ENCODE measurements around the gene SCIN.
"Not testable (repeated sequence)": the region's sequence is repeated elsewhere in the genome, so short reads cannot be mapped to it uniquely, and the experiment has no call there.

DNA sequence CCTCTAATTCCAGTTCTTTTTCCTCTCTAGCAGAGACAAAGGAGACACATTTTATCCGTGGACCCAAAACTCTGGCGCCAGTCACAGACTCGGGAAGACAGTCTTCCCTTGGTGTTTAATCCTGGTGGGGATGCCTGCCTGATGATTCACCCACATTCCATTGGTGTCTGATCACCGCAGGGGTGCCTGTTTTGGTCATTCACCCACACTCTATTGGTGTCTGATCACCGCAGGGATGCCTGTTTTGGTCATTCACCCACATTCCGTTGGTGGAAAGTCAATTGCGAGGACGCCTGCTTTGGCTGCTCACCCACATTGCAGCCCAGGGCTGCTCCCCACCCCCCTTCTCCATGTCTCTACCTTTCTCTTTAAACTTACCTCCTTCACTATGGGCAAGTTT is 89.9 kb downstream of the SCIN start:
- not testable (repeated sequence) for TF ChIP-seq EP300 (IDR thresholded peaks at IDR 0.05); POLR2AphosphoS5 (IDR thresholded peaks at IDR 0.05); POLR2A (IDR thresholded peaks at IDR 0.05; ENCODE audit: low read depth)
- TF ChIP-seq, protein P1, sequence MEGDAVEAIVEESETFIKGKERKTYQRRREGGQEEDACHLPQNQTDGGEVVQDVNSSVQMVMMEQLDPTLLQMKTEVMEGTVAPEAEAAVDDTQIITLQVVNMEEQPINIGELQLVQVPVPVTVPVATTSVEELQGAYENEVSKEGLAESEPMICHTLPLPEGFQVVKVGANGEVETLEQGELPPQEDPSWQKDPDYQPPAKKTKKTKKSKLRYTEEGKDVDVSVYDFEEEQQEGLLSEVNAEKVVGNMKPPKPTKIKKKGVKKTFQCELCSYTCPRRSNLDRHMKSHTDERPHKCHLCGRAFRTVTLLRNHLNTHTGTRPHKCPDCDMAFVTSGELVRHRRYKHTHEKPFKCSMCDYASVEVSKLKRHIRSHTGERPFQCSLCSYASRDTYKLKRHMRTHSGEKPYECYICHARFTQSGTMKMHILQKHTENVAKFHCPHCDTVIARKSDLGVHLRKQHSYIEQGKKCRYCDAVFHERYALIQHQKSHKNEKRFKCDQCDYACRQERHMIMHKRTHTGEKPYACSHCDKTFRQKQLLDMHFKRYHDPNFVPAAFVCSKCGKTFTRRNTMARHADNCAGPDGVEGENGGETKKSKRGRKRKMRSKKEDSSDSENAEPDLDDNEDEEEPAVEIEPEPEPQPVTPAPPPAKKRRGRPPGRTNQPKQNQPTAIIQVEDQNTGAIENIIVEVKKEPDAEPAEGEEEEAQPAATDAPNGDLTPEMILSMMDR (IDR thresholded peaks at IDR 0.05), result not testable (repeated sequence)

Measured in esophagus muscularis mucosa (tissue), 4 donors.